Ishikawa (cell line): ENCODE measurements around the gene RS1.

ENCODE experiments used
- CEBPB ChIP-seq: IDR thresholded peaks from 2 replicates; pipeline ENCODE4 v1.6.1; 2012
- CREB1 ChIP-seq: IDR thresholded peaks from 2 replicates; pipeline ENCODE4 v1.6.1; 2012; ENCODE audit warnings: low read depth
- EGR1 ChIP-seq: IDR thresholded peaks from 2 replicates; pipeline ENCODE4 v1.6.1; 2012
- EP300 ChIP-seq: IDR thresholded peaks from 2 replicates; pipeline ENCODE4 v1.6.1; 2012; ENCODE audit warnings: borderline replicate concordance
- FOXM1 ChIP-seq: IDR thresholded peaks from 2 replicates; pipeline ENCODE4 v1.6.1; 2012; ENCODE audit warnings: low read depth, borderline replicate concordance
- MAX ChIP-seq: IDR thresholded peaks from 2 replicates; pipeline ENCODE4 v1.6.1; 2012
- NFIC ChIP-seq: IDR thresholded peaks from 2 replicates; pipeline ENCODE4 v1.6.1; 2012
- RAD21 ChIP-seq: IDR thresholded peaks from 2 replicates; pipeline ENCODE4 v1.6.1; 2012; ENCODE audit warnings: low read depth
- REST ChIP-seq: IDR thresholded peaks from 2 replicates; pipeline ENCODE4 v1.6.1; 2012; ENCODE audit warnings: low read depth, mild to moderate bottlenecking
- TAF1 ChIP-seq: IDR thresholded peaks from 2 replicates; pipeline ENCODE4 v1.6.1; 2012; ENCODE audit warnings: low read depth, mild to moderate bottlenecking
- TCF12 ChIP-seq: IDR thresholded peaks from 2 replicates; pipeline ENCODE4 v1.6.1; 2012; ENCODE audit warnings: low read depth
- TEAD4 ChIP-seq: IDR thresholded peaks from 2 replicates; pipeline ENCODE4 v1.6.1; 2012
- USF1 ChIP-seq: IDR thresholded peaks from 2 replicates; pipeline ENCODE4 v1.6.1; 2012
- YY1 ChIP-seq: IDR thresholded peaks from 2 replicates; pipeline ENCODE4 v1.6.1; 2012; ENCODE audit warnings: low read depth
- ZBTB7A ChIP-seq: IDR thresholded peaks from 2 replicates; pipeline ENCODE4 v1.6.1; 2012; ENCODE audit warnings: low read depth

Gene RS1

GRCh38 chrX:18674788-18675735 lies 3.2 kb upstream of the RS1 start:
- TF ChIP-seq ZBTB7A (0 out of 2 replicates have a peak, but pooled peaks have one; percentile 35), YY1 (0 out of 2 replicates have a peak, but pooled peaks have one; percentile 20), MAX (peak; percentile 34; the same call in 1 of the 2 replicates), EP300 (no peak), EGR1 (no peak), TEAD4 (peak; percentile 71), USF1 (0 out of 2 replicates have a peak, but pooled peaks have one; percentile 23)

GRCh38 chrX:18674417-18674787 lies 2.5 kb upstream of the RS1 start:
- TF ChIP-seq TEAD4 (no peak), ZBTB7A (0 out of 2 replicates have a peak, but pooled peaks have one; percentile 8)

- TF ChIP-seq RAD21 (no peak), TCF12 (no peak), CREB1 (no peak), REST (no peak), FOXM1 (no peak)
Observed at GRCh38 chrX:18668071-18668835, 3.7 kb downstream of the RS1 start.

GRCh38 chrX:18666614-18667013 lies 5.3 kb downstream of the RS1 start:
- TF ChIP-seq RAD21 (no peak), MAX (no peak), EGR1 (no peak), NFIC (no peak), REST (no peak), ZBTB7A (no peak)

- TF ChIP-seq USF1 (no peak), EGR1 (no peak), NFIC (no peak), TAF1 (no peak), FOXM1 (no peak), CEBPB (no peak), EP300 (no peak)
Observed at GRCh38 chrX:18664947-18665346, 7.0 kb downstream of the RS1 start.

GRCh38 chrX:18661273-18661672 lies 10.6 kb downstream of the RS1 start:
- no peak for TF ChIP-seq TEAD4
- no peak for TF ChIP-seq YY1
- TF ChIP-seq RAD21, result no peak
- no peak for TF ChIP-seq EP300
- TF ChIP-seq TCF12, result no peak
- TF ChIP-seq NFIC, result no peak
- TF ChIP-seq REST, result no peak
- no peak for TF ChIP-seq EGR1
- TF ChIP-seq USF1, result no peak
- no peak for TF ChIP-seq FOXM1
- TF ChIP-seq ZBTB7A, result no peak
